HG03135 (cell line): ENCODE data around the gene TBC1D16.

Experiments
- ATAC-seq: cut with Tn5 transposase; IDR thresholded peaks from one replicate; pipeline ENCODE4 v1.9.1; 2021; ENCODE audit warnings: mild to moderate bottlenecking, moderate library complexity; ENCODE audit not compliant: unreplicated experiment

The TBC1D16 gene

GRCh38 chr17:79990051-79990592 is 45.5 kb downstream of the TBC1D16 start:
- no peak for ATAC-seq

- no peak for ATAC-seq
Measured at GRCh38 chr17:79989106-79989835, 46.4 kb downstream of the TBC1D16 start.

- ATAC-seq = no peak
Measured at GRCh38 chr17:79988185-79988971, 47.3 kb downstream of the TBC1D16 start.

- ATAC-seq = no peak
Measured at GRCh38 chr17:79987935-79988184, 47.8 kb downstream of the TBC1D16 start.

GRCh38 chr17:79987187-79987934 is 48.3 kb downstream of the TBC1D16 start:
- no peak for ATAC-seq

- ATAC-seq = no peak
Measured at GRCh38 chr17:79986411-79987186, 49.1 kb downstream of the TBC1D16 start.

GRCh38 chr17:79985943-79986391 is 49.7 kb downstream of the TBC1D16 start:
- no peak for ATAC-seq

- no peak for ATAC-seq
Measured at GRCh38 chr17:79985361-79985942, 50.2 kb downstream of the TBC1D16 start.

- no peak for ATAC-seq
Measured at GRCh38 chr17:79984877-79985276, 50.8 kb downstream of the TBC1D16 start.

GRCh38 chr17:79984045-79984840 is 51.4 kb downstream of the TBC1D16 start:
- ATAC-seq = no peak

- ATAC-seq = no peak
Measured at GRCh38 chr17:79983456-79983855, 52.2 kb downstream of the TBC1D16 start.

GRCh38 chr17:79982986-79983385 is 52.7 kb downstream of the TBC1D16 start:
- ATAC-seq = no peak

- ATAC-seq = no peak
Measured at GRCh38 chr17:79981661-79982101, 54.0 kb downstream of the TBC1D16 start.

GRCh38 chr17:79981090-79981489 is 54.6 kb downstream of the TBC1D16 start:
- no peak for ATAC-seq

- no peak for ATAC-seq
Measured at GRCh38 chr17:79980246-79981043, 55.2 kb downstream of the TBC1D16 start.

- ATAC-seq = no peak
Measured at GRCh38 chr17:79979816-79980215, 55.9 kb downstream of the TBC1D16 start.

GRCh38 chr17:79979221-79979741 is 56.4 kb downstream of the TBC1D16 start:
- ATAC-seq = no peak

- no peak for ATAC-seq
Measured at GRCh38 chr17:79978548-79978855, 57.2 kb downstream of the TBC1D16 start.
